Measurements from ENCODE around the gene NUDT3.

NUDT3 gene

GRCh38 chr6:34237722-34238584 is 154.5 kb downstream of the NUDT3 start:
- DNase-seq = peak; percentile 76

GRCh38 chr6:34237316-34237721 is 155.2 kb downstream of the NUDT3 start:
- DNase-seq = no peak

GRCh38 chr6:34236443-34237315 is 155.8 kb downstream of the NUDT3 start, which contains the start of gene HMGA1:
Gene HMGA1, plus strand, starts transcription at chr6:34236873. Its CDS starts 3,908 bp downstream, at chr6:34240781.
- DNase-seq = peak; percentile 93

- no peak for DNase-seq
These were observed 156.4 kb downstream of the NUDT3 start for GRCh38 chr6:34236131-34236442.

GRCh38 chr6:34235307-34236130 is 156.9 kb downstream of the NUDT3 start:
- DNase-seq = peak; percentile 89

- peak; percentile 80 for DNase-seq
These were observed 157.7 kb downstream of the NUDT3 start for GRCh38 chr6:34234667-34235306.

GRCh38 chr6:34233867-34234266 is 158.6 kb downstream of the NUDT3 start:
- DNase-seq = no peak

GRCh38 chr6:34232901-34233300 is 159.6 kb downstream of the NUDT3 start:
- no peak for DNase-seq

GRCh38 chr6:34231566-34232336 is 160.7 kb downstream of the NUDT3 start:
- no peak for DNase-seq

GRCh38 chr6:34230653-34231371 is 161.7 kb downstream of the NUDT3 start:
- DNase-seq = no peak

GRCh38 chr6:34229877-34230276 is 162.6 kb downstream of the NUDT3 start:
- DNase-seq = no peak
